ENCODE measurements around the gene SP110.

Gene SP110

DNA sequence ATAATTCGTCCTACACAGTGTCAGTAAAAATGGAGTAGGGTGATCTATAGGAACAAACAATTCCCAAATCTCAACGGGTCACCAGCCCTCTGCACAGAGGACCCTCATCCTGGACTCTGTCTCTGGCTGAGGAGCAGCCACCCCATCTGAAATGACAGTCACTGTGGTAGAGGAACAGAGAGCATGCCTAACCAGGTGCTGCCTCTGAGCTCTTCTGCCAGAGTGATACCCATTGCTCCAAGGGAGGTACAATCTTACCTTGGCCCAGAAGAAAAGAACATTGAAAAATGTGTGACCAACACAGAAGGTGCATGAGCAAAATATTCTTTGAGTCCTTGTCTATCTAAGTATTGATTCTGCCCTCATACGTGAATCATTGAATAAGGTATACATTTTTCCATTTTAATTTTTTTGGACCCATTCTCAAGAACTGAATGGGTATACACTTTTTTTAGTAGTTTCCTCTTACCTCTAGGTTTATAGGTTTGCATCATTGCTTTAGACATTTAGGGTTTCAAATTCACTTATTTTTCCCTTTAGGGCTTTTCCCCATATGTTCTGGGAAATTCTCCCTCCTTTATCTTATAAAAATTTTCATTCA, 14.4 kb upstream of the SP110 start:
- TF ChIP-seq CTCF (IDR thresholded peaks at IDR 0.05; ENCODE audit: insufficient read depth, low read depth, low read length, missing control alignments) = no peak
- no peak overlapping the region for H3K4me3 ChIP-seq (ENCODE audit: low read length)

DNA sequence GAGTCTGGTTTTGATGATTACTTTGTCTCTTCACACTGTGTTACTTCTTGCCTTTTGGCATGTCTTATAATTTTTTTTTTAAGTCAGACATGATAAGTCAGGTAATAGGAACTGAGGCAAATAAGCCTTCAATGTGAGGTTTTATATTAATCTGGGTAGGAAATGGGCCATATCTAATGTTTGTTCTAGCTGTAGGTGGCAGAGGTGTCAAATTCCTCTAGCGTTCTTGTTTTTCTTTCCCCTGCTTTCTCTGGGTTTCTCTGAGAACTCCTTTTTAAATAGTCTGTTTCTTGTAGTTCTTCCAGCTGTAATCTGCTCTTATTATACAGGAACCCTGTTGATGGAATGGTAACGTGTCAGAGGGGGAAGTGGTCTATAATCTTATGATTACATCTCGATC, 11.5 kb upstream of the SP110 start:
- H3K4me3 ChIP-seq (ENCODE audit: low read length) = no peak overlapping the region
- no peak for DNase-seq (ENCODE audit: low read depth)
- TF ChIP-seq CTCF (IDR thresholded peaks at IDR 0.05; ENCODE audit: insufficient read depth, low read depth, low read length, missing control alignments) = no peak

More for the DNA sequence above, 14.4 kb upstream of the SP110 start:
- DNase-seq (ENCODE audit: low read depth) = no peak

GRCh38 chr2:230230496-230231200, 10.9 kb upstream of the SP110 start:
- H3K4me3 ChIP-seq (ENCODE audit: low read length) = no peak overlapping the region
- DNase-seq (ENCODE audit: low read depth) = no peak
- no peak for TF ChIP-seq CTCF (IDR thresholded peaks at IDR 0.05; ENCODE audit: insufficient read depth, low read depth, low read length, missing control alignments)

- DNase-seq (ENCODE audit: low read depth) = peak; percentile 51
- TF ChIP-seq CTCF (IDR thresholded peaks at IDR 0.05; ENCODE audit: insufficient read depth, low read depth, low read length, missing control alignments) = no peak
- H3K4me3 ChIP-seq (ENCODE audit: low read length) = no peak overlapping the region
Observed at GRCh38 chr2:230230087-230230486, 10.3 kb upstream of the SP110 start.

DNA sequence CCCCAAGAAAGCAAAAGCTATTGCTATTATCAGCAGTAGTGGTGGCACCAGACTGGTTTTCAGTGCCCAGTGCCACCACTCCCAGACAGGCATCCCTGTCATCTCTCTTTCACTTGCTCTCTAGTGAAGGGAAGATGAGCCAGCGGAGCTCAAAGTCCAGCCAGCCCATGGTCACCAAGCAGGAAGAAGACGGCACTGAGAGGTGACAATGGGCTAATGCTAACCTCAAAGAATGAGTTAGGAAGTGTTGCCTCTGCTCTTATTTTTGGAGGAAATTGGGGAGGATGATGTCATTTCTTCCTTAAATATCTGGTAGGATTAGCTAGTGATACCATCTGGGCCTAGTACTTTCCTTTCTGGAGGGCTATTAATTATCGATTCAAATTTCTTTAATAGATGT, 7.4 kb upstream of the SP110 start:
- DNase-seq (ENCODE audit: low read depth) = no peak
- H3K4me3 ChIP-seq (ENCODE audit: low read length) = no peak overlapping the region
- no peak for TF ChIP-seq CTCF (IDR thresholded peaks at IDR 0.05; ENCODE audit: insufficient read depth, low read depth, low read length, missing control alignments)

- no peak for DNase-seq (ENCODE audit: low read depth)
- H3K4me3 ChIP-seq (ENCODE audit: low read length) = no peak overlapping the region
- no peak for TF ChIP-seq CTCF (IDR thresholded peaks at IDR 0.05; ENCODE audit: insufficient read depth, low read depth, low read length, missing control alignments)
Observed at GRCh38 chr2:230226051-230226551, 6.3 kb upstream of the SP110 start.
